WTC11 (cell line): Measurements from ENCODE around the gene PTPRCAP. TPM values are rescaled to one million over a fixed set of nuclear protein-coding genes. Genes with fewer than 3 reads are reported as not detected.

Experiments used
- ATAC-seq: fragments of 200-7000 bp; cut with Tn5 transposase; 2 replicates; pipeline ENCODE4 v1.10.0; 2021; ENCODE audit warnings: mild to moderate bottlenecking, moderate library complexity
- CTCF ChIA-PET: fragments of 300-600 bp; sonication (Branson Sonifier 250); formaldehyde crosslinking; loops from one replicate; lab custom pipeline; 2021; ENCODE audit warnings: antibody characterized with exemption; lab: Charles Lee
- POLR2A ChIA-PET: fragments of 350-600 bp; sonication (Branson Sonifier 250); formaldehyde crosslinking; loops from one replicate; lab custom pipeline; 2021; ENCODE audit warnings: antibody characterized with exemption; lab: Charles Lee
- DNase-seq: peaks from one replicate; pipeline ENCODE4 v3.0.0; 2021; ENCODE audit warnings: low spot score
- H3K27ac Mint-ChIP-seq: 2 replicates; pipeline ENCODE4 v1.8.0; 2021; ENCODE audit warnings: mixed read lengths
- H3K27me3 Mint-ChIP-seq: 2 replicates; pipeline ENCODE4 v1.8.0; 2021; ENCODE audit warnings: low read depth, mild to moderate bottlenecking, moderate library complexity, mixed read lengths
- H3K36me3 Mint-ChIP-seq: 2 replicates; pipeline ENCODE4 v1.8.0; 2021; ENCODE audit warnings: mixed read lengths
- H3K4me1 Mint-ChIP-seq: 2 replicates; pipeline ENCODE4 v1.8.0; 2022; ENCODE audit warnings: mixed read lengths
- H3K4me3 Mint-ChIP-seq: 2 replicates; pipeline ENCODE4 v1.8.0; 2021; ENCODE audit warnings: mild to moderate bottlenecking, moderate library complexity, mixed read lengths
- H3K9me3 Mint-ChIP-seq: 2 replicates; pipeline ENCODE4 v1.8.0; 2021; ENCODE audit warnings: mixed read lengths
- CREM ChIP-seq: sonication (generic); formaldehyde crosslinking; IDR thresholded peaks from 2 replicates; pipeline ENCODE4 v1.8.1; 2022; ENCODE audit warnings: mild to moderate bottlenecking, missing genetic modification reagents, moderate library complexity
- ESRRA ChIP-seq: sonication (generic); formaldehyde crosslinking; IDR thresholded peaks from 2 replicates; pipeline ENCODE4 v1.8.1; 2022; ENCODE audit warnings: mild to moderate bottlenecking, missing genetic modification reagents, borderline replicate concordance
- FOXJ3 ChIP-seq: sonication (generic); formaldehyde crosslinking; IDR thresholded peaks from 2 replicates; pipeline ENCODE4 v1.9.0; 2021; ENCODE audit warnings: missing genetic modification reagents, mild to moderate bottlenecking, borderline replicate concordance
- FOXP1 ChIP-seq: sonication (generic); formaldehyde crosslinking; IDR thresholded peaks from 2 replicates; pipeline ENCODE4 v1.8.0; 2022; ENCODE audit warnings: missing genetic modification reagents, mild to moderate bottlenecking, moderate library complexity, borderline replicate concordance
- NFYB ChIP-seq: sonication (generic); formaldehyde crosslinking; conservative IDR thresholded peaks from 2 replicates; pipeline ENCODE4 v1.8.0; 2022; ENCODE audit warnings: low read depth, missing genetic modification reagents
- NR3C1 ChIP-seq: sonication (generic); formaldehyde crosslinking; conservative IDR thresholded peaks from 2 replicates; pipeline ENCODE4 v1.8.1; 2023; ENCODE audit warnings: low read depth, mild to moderate bottlenecking, missing genetic modification reagents
- SMAD4 ChIP-seq: sonication (generic); formaldehyde crosslinking; IDR thresholded peaks from 2 replicates; pipeline ENCODE4 v1.8.0; 2022; ENCODE audit warnings: mild to moderate bottlenecking, missing genetic modification reagents
- ZBTB21 ChIP-seq: sonication (generic); formaldehyde crosslinking; IDR thresholded peaks from 2 replicates; pipeline ENCODE4 v1.8.1; 2023; ENCODE audit warnings: mild to moderate bottlenecking, missing genetic modification reagents, borderline replicate concordance
- ZNF138 ChIP-seq: sonication (generic); formaldehyde crosslinking; conservative IDR thresholded peaks from 2 replicates; pipeline ENCODE4 v1.8.1; 2022; ENCODE audit warnings: mild to moderate bottlenecking, moderate library complexity, missing genetic modification reagents
- ZNF423 ChIP-seq: fragments of 250-450 bp; sonication (Bioruptor Pico); IDR thresholded peaks from 2 replicates; pipeline ENCODE4 v2.1.2; 2022; ENCODE audit warnings: mild to moderate bottlenecking, moderate library complexity
- total RNA-seq: library from RNA; stranded (reverse); gene quantifications from 3 replicates; pipeline ENCODE4 v1.2.3, GENCODE V29; 2021
- TF ChIP-seq, protein P1 (sequence below): fragments of 250-450 bp; sonication (Bioruptor Pico); IDR thresholded peaks from 2 replicates; pipeline ENCODE4 v1.9.0; 2021; ENCODE audit warnings: moderate library complexity, mild to moderate bottlenecking, inconsistent platforms, borderline replicate concordance
- TF ChIP-seq, protein P2 (sequence below): sonication (generic); formaldehyde crosslinking; IDR thresholded peaks from 2 replicates; pipeline ENCODE4 v1.8.1; 2022; ENCODE audit warnings: low read depth, missing genetic modification reagents, borderline replicate concordance
- TF ChIP-seq, protein P3 (sequence below): sonication (generic); formaldehyde crosslinking; IDR thresholded peaks from 2 replicates; pipeline ENCODE4 v1.8.0; 2023; ENCODE audit warnings: mild to moderate bottlenecking, missing genetic modification reagents
- TF ChIP-seq, protein P4 (sequence below): sonication (generic); formaldehyde crosslinking; IDR thresholded peaks from 2 replicates; pipeline ENCODE4 v1.8.1; 2023; ENCODE audit warnings: mild to moderate bottlenecking, missing genetic modification reagents
- TF ChIP-seq, protein P5 (sequence below): sonication (generic); formaldehyde crosslinking; IDR thresholded peaks from 2 replicates; pipeline ENCODE4 v1.8.1; 2023; ENCODE audit warnings: mild to moderate bottlenecking, missing genetic modification reagents, moderate library complexity
- TF ChIP-seq, protein P6 (sequence below): fragments of 250-450 bp; sonication (Bioruptor Pico); IDR thresholded peaks from 2 replicates; pipeline ENCODE4 v2.1.2; 2022; ENCODE audit warnings: mild to moderate bottlenecking, moderate library complexity
- TF ChIP-seq, protein P7 (sequence below): sonication (generic); formaldehyde crosslinking; IDR thresholded peaks from 2 replicates; pipeline ENCODE4 v1.8.1; 2022; ENCODE audit warnings: mild to moderate bottlenecking, missing genetic modification reagents, moderate library complexity, borderline replicate concordance
- TF ChIP-seq, protein P8 (sequence below): sonication (generic); formaldehyde crosslinking; IDR thresholded peaks from 2 replicates; pipeline ENCODE4 v1.8.0; 2022; ENCODE audit warnings: mild to moderate bottlenecking, missing genetic modification reagents

The PTPRCAP gene
- total RNA-seq, 1 experiment from 2014 or later = 3.6 TPM

DNA sequence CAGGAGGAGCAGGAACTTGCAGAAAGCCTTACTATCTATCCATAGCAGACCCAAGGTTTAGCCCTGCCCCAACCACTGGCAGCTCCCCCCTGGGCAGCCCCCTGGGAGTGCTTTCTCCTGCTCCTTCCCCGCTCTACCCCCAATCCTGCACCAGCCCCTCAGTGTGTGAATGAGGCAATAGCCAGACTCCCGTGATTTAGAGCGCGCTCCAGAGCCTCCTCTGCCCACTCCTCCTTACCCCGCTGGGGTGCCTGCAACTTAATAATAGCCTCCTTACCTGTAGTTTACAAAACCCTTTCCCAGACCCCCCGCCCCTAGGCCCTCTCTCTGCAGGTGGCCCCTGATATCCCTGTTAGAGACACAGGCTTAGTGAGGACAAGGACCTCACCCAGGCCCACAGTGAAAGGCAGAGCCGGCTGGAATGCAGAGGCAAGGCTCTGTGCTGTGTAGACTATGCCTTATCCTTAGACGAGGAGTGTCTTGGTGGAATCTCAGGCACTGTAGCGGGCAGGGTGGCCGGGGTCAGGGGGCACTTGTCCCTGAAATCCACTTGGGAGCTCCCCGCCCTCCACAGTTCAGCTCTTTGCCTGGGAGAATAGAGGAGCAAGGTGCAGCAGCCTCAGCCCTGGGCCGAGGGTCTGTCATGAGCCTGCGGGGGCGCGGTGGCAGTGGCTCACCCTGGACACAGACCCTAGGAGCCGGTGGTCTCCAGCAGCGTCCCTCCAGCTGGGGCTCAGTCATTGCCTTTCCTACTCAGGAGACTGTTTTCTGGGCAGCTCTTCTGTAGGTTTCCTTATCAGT is 26.3 kb downstream of the PTPRCAP start:
- Mint-ChIP-seq H3K4me3 (no peak overlapping the region), H3K9me3 (no peaks in the 10 kb centered on the region), H3K4me1 (peaks cover 19% of the 10 kb centered on the region), H3K27ac (no peak overlapping the region), H3K27me3 (peaks cover 21% of the 10 kb centered on the region), H3K36me3 (no peaks in the 10 kb centered on the region)
- ATAC-seq (no peak), DNase-seq (no peak)
- POLR2A ChIA-PET = no interaction called here
- CTCF ChIA-PET = no interaction called here
- TF ChIP-seq, protein P1, sequence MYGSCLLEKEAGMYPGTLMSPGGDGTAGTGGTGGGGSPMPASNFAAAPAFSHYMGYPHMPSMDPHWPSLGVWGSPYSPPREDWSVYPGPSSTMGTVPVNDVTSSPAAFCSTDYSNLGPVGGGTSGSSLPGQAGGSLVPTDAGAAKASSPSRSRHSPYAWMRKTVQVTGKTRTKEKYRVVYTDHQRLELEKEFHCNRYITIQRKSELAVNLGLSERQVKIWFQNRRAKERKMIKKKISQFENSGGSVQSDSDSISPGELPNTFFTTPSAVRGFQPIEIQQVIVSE (CRISPR knock-in tag) = no peak
- TF ChIP-seq NFYB (CRISPR knock-in tag) (no peak), SMAD4 (CRISPR knock-in tag) (no peak), NR3C1 (CRISPR knock-in tag) (no peak), FOXP1 (CRISPR knock-in tag) (no peak), CREM (CRISPR knock-in tag) (no peak), ZBTB21 (no peak), ZNF138 (CRISPR knock-in tag) (no peak), FOXJ3 (CRISPR knock-in tag) (no peak), ZNF423 (CRISPR knock-in tag) (no peak), ESRRA (no peak)
- TF ChIP-seq, protein P2, sequence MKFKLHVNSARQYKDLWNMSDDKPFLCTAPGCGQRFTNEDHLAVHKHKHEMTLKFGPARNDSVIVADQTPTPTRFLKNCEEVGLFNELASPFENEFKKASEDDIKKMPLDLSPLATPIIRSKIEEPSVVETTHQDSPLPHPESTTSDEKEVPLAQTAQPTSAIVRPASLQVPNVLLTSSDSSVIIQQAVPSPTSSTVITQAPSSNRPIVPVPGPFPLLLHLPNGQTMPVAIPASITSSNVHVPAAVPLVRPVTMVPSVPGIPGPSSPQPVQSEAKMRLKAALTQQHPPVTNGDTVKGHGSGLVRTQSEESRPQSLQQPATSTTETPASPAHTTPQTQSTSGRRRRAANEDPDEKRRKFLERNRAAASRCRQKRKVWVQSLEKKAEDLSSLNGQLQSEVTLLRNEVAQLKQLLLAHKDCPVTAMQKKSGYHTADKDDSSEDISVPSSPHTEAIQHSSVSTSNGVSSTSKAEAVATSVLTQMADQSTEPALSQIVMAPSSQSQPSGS (CRISPR knock-in tag) = no peak
- TF ChIP-seq, protein P3, sequence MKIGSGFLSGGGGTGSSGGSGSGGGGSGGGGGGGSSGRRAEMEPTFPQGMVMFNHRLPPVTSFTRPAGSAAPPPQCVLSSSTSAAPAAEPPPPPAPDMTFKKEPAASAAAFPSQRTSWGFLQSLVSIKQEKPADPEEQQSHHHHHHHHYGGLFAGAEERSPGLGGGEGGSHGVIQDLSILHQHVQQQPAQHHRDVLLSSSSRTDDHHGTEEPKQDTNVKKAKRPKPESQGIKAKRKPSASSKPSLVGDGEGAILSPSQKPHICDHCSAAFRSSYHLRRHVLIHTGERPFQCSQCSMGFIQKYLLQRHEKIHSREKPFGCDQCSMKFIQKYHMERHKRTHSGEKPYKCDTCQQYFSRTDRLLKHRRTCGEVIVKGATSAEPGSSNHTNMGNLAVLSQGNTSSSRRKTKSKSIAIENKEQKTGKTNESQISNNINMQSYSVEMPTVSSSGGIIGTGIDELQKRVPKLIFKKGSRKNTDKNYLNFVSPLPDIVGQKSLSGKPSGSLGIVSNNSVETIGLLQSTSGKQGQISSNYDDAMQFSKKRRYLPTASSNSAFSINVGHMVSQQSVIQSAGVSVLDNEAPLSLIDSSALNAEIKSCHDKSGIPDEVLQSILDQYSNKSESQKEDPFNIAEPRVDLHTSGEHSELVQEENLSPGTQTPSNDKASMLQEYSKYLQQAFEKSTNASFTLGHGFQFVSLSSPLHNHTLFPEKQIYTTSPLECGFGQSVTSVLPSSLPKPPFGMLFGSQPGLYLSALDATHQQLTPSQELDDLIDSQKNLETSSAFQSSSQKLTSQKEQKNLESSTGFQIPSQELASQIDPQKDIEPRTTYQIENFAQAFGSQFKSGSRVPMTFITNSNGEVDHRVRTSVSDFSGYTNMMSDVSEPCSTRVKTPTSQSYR (CRISPR knock-in tag) = no peak
- TF ChIP-seq, protein P4, sequence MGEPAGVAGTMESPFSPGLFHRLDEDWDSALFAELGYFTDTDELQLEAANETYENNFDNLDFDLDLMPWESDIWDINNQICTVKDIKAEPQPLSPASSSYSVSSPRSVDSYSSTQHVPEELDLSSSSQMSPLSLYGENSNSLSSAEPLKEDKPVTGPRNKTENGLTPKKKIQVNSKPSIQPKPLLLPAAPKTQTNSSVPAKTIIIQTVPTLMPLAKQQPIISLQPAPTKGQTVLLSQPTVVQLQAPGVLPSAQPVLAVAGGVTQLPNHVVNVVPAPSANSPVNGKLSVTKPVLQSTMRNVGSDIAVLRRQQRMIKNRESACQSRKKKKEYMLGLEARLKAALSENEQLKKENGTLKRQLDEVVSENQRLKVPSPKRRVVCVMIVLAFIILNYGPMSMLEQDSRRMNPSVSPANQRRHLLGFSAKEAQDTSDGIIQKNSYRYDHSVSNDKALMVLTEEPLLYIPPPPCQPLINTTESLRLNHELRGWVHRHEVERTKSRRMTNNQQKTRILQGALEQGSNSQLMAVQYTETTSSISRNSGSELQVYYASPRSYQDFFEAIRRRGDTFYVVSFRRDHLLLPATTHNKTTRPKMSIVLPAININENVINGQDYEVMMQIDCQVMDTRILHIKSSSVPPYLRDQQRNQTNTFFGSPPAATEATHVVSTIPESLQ = no peak
- TF ChIP-seq, protein P5, sequence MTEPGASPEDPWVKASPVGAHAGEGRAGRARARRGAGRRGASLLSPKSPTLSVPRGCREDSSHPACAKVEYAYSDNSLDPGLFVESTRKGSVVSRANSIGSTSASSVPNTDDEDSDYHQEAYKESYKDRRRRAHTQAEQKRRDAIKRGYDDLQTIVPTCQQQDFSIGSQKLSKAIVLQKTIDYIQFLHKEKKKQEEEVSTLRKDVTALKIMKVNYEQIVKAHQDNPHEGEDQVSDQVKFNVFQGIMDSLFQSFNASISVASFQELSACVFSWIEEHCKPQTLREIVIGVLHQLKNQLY = no peak
- TF ChIP-seq, protein P6, sequence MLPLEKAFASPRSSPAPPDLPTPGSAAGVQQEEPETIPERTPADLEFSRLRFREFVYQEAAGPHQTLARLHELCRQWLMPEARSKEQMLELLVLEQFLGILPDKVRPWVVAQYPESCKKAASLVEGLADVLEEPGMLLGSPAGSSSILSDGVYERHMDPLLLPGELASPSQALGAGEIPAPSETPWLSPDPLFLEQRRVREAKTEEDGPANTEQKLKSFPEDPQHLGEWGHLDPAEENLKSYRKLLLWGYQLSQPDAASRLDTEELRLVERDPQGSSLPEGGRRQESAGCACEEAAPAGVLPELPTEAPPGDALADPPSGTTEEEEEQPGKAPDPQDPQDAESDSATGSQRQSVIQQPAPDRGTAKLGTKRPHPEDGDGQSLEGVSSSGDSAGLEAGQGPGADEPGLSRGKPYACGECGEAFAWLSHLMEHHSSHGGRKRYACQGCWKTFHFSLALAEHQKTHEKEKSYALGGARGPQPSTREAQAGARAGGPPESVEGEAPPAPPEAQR (CRISPR knock-in tag) = no peak
- TF ChIP-seq, protein P7, sequence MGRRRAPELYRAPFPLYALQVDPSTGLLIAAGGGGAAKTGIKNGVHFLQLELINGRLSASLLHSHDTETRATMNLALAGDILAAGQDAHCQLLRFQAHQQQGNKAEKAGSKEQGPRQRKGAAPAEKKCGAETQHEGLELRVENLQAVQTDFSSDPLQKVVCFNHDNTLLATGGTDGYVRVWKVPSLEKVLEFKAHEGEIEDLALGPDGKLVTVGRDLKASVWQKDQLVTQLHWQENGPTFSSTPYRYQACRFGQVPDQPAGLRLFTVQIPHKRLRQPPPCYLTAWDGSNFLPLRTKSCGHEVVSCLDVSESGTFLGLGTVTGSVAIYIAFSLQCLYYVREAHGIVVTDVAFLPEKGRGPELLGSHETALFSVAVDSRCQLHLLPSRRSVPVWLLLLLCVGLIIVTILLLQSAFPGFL (CRISPR knock-in tag) = no peak
- TF ChIP-seq, protein P8, sequence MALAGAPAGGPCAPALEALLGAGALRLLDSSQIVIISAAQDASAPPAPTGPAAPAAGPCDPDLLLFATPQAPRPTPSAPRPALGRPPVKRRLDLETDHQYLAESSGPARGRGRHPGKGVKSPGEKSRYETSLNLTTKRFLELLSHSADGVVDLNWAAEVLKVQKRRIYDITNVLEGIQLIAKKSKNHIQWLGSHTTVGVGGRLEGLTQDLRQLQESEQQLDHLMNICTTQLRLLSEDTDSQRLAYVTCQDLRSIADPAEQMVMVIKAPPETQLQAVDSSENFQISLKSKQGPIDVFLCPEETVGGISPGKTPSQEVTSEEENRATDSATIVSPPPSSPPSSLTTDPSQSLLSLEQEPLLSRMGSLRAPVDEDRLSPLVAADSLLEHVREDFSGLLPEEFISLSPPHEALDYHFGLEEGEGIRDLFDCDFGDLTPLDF (CRISPR knock-in tag) = no peak
